ENCODE results near the gene NLRP9.

The NLRP9 gene

GRCh38 chr19:55705972-55706371 is 32.2 kb downstream of the NLRP9 start:
- intact Hi-C loops (cut with DNase I): no loop called here
- DNase-seq: no peak

- DNase-seq: peak in 1 of 42 donors; percentile 34
- intact Hi-C loops (cut with DNase I): no loop called here
Measured at GRCh38 chr19:55704494-55705245, 33.5 kb downstream of the NLRP9 start.

DNA sequence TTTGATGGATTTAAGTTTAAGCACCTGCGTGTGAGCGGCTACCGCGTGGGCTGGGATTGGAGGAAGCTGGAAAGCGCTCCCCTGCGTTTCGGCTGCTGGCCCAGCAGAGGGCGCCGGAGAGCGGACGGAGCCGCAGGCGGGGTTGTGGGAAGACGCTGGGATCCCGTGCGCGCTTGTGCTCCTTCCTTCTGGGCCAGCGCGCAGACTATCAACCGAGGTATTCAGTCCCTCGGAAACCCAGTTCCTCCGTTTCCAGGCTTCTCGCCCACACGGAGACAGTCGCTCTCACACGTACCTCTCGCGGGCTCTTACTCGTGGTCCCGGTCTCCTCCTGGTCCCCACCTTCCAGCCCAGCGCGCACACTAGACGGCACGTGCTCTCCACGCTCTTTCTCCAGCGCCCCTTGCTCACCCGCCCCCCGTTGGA is 34.4 kb downstream of the NLRP9 start:
- peak in 41 of 42 donors; percentile 36 to 84 (median 66) for DNase-seq
- intact Hi-C loops (cut with DNase I): no loop called here

DNA sequence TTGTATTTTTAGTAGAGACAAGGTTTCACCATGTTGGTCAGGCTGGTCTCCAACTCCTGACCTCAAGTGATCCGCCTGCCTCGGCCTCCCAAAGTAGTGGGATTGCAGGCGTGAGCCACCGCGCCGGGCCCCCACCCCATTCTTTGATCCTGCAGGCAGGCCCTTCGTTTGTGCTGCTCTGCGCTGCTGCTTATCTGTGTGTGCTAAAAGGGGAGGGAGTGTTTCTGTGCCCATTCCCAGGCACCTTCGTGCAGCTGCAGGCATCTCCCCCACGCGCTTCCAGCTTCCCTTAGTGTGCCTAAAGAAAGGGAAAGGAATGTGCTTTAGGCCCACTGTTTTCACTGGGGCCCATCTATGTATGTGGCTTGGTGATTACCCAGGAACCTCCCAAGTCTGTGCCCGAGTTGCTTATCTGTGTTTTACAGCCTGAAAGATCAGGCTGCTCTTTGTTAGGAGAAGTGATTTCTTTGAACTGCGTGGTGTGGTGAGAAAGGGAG is 36.0 kb downstream of the NLRP9 start:
- intact Hi-C loops (cut with DNase I): no loop called here
- peak in 1 of 42 donors; percentile 29 for DNase-seq

GRCh38 chr19:55700813-55701212 is 37.4 kb downstream of the NLRP9 start:
- DNase-seq: peak in 1 of 42 donors; percentile 29
- intact Hi-C loops (cut with DNase I): no loop called here

GRCh38 chr19:55699221-55699620 is 39.0 kb downstream of the NLRP9 start:
- DNase-seq: peak in 2 of 42 donors; percentile 12 to 19
- intact Hi-C loops (cut with DNase I): no loop called here

- intact Hi-C loops (cut with DNase I): no loop called here
- peak in 4 of 42 donors; percentile 5 to 32 (median 12) for DNase-seq
Measured at GRCh38 chr19:55698256-55698655, 39.9 kb downstream of the NLRP9 start.

DNA sequence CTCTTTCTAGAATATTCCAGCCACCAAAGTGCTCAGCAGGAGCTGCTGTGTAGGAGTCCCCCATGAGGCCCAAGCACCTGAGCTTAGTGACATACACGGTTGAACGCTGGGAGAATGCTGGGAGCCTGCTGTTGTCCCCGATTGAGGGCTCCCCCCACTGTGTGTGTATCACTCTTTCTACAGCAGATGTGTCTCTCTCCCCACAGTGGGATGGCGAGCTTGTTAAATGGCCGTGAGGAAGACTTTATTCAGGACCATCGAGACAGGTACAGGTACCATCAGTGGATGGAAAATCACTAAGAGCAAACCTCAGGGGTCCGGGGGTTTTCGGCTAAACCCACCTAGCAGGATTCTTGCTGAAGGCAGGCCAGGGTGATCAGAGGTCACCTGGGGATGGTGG is 40.5 kb downstream of the NLRP9 start:
- peak in 3 of 42 donors; percentile 2 to 26 (median 8) for DNase-seq
- intact Hi-C loops (cut with DNase I): no loop called here

DNA sequence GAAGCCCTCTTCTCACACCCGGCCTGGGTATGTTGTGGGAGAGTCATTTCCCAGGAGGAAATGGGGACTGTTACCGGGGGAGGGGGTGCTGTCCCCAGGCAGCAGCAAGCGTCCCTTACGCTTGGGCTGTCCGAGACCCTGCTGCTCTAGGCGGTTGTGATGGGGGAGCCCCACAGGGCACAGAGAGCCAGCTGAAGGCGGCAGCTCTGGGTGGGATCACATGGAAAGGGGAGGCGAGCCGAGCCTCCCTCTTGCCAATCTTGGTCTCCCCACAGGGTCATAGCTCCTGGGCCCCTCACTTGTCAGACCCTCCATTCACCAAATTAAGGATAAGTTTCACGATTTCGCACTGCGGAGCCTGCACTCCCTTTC is 41.1 kb downstream of the NLRP9 start:
- intact Hi-C loops (cut with DNase I): no loop called here
- DNase-seq: no peak

DNA sequence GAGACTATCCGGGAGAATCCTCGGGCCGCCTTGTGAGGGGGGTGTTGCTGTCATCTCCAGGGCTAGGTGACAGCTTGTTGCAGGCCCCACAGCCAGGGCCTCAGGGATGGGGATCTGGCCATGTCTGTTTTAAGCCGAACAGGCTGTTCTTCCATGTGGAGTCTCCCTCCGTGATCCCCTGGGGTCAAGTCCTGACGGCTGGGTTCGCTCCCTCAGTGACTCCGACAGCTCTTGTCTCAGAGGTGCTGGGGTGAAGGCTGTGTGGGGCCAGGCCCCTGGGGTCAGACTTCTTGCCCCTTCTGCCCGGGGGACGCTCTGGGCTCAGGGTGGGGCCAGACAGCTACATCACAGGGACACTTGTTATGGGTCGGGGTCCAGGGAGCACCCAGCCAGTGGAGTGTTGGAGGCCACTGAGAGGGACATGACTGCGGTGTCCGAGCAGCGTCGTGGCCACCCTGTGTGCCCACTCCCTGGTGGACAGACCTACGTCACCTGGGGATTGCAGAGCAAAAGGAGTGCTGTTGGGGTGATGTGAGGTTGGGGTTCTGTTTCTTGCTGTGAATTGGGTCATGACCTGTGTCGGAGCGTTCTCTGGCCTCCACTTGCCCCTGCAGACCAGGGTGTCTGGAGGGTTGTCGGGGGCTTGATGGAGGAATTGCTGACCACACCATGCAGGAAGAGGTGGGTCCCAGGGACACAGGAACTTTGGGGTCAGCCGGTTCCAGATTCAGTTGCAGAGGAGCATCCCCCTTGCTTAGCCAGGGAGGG is 41.7 kb downstream of the NLRP9 start:
- DNase-seq: peak in 2 of 42 donors; percentile 8 to 9
- intact Hi-C loops (cut with DNase I): no loop called here

- intact Hi-C loops (cut with DNase I): no loop called here
- peak in 4 of 42 donors; percentile 6 to 13 (median 10) for DNase-seq
Measured at GRCh38 chr19:55695511-55696290, 42.5 kb downstream of the NLRP9 start.

DNA sequence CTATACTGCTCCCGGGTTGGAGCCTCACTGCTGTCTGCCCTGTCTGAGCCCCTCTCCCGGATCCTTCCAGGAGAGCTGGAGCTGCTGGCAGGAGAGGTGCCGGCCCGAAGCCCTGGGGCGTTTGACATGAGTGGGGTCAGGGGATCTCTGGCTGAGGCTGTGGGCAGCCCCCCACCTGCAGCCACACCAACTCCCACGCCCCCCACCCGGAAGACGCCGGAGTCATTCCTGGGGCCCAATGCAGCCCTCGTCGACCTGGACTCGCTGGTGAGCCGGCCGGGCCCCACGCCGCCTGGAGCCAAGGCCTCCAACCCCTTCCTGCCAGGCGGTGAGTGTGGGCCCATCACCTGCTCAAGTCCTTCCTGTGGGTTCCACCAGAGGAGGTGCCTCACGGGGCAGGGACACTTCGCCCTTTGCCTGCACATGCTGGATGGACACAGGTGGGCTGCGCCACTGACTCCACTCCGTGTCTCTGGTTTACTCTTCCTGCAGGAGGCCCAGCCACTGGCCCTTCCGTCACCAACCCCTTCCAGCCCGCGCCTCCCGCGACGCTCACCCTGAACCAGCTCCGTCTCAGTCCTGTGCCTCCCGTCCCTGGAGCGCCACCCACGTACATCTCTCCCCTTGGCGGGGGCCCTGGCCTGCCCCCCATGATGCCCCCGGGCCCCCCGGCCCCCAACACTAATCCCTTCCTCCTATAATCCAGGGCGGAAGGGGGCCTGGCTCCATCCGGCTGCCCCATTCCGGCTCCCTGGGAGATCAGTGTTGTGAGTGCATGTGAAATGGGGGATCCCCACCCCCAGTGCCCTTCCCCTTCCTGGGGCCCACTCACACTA is 43.3 kb downstream of the NLRP9 start:
- DNase-seq: peak in 3 of 42 donors; percentile 12 to 22 (median 13)
- intact Hi-C loops (cut with DNase I): no loop called here

GRCh38 chr19:55694241-55694655 is 44.0 kb downstream of the NLRP9 start:
- intact Hi-C loops (cut with DNase I): no loop called here
- DNase-seq: peak in 2 of 42 donors; percentile 12 to 14

GRCh38 chr19:55693336-55693974 is 44.7 kb downstream of the NLRP9 start:
- peak in 36 of 42 donors; percentile 15 to 92 (median 55) for DNase-seq
- intact Hi-C loops (cut with DNase I): no loop called here

GRCh38 chr19:55692681-55693081 is 45.5 kb downstream of the NLRP9 start:
- DNase-seq: peak in 2 of 42 donors; percentile 12 to 26
- intact Hi-C loops (cut with DNase I): no loop called here

GRCh38 chr19:55691561-55692481 is 46.4 kb downstream of the NLRP9 start:
- DNase-seq: peak in 3 of 42 donors; percentile 11 to 17 (median 12)
- intact Hi-C loops (cut with DNase I): no loop called here

All from head of caudate nucleus (tissue), 42 donors.